DND-41 (cell line): ENCODE measurements around the gene MAPK10.
"Not testable (repeated sequence)": the region's sequence is repeated elsewhere in the genome, so short reads cannot be mapped to it uniquely, and the experiment has no call there.

Source experiments
- ATAC-seq: fragments of 200-7000 bp; cut with Tn5 transposase; 3 replicates; pipeline ENCODE4 v1.9.1; 2021; ENCODE audit warnings: low read depth; ENCODE audit not compliant: insufficient read depth
- DNase-seq: peaks from one replicate; pipeline ENCODE4 v3.0.0-alpha.2; 2020
- H2AFZ ChIP-seq: 2 replicates; pipeline ENCODE4 v1.6.0; 2012; ENCODE audit warnings: low read depth, low read length
- H3K27ac ChIP-seq: 2 replicates; pipeline ENCODE4 v1.5.1; 2012; ENCODE audit warnings: low read length, inconsistent platforms
- H3K27me3 ChIP-seq: fragments of 200-600 bp; sonication (generic); 2 replicates; pipeline ENCODE4 v1.6.0; 2012; ENCODE audit warnings: low read length, mild to moderate bottlenecking, inconsistent platforms; ENCODE audit not compliant: insufficient read depth, poor library complexity
- H3K36me3 ChIP-seq: 2 replicates; pipeline ENCODE4 v1.5.1; 2012; ENCODE audit warnings: low read length, inconsistent platforms; ENCODE audit not compliant: insufficient read depth
- H3K4me1 ChIP-seq: 2 replicates; pipeline ENCODE4 v1.5.1; 2012; ENCODE audit warnings: mild to moderate bottlenecking, low read length; ENCODE audit not compliant: insufficient read depth
- H3K4me2 ChIP-seq: 2 replicates; pipeline ENCODE4 v1.6.0; 2012; ENCODE audit warnings: mild to moderate bottlenecking, moderate library complexity, low read length, inconsistent platforms; ENCODE audit not compliant: insufficient read depth
- H3K4me3 ChIP-seq, 2 experiments: fragments of 200-600 bp in 1 of 2; shearing (Covaris generic) in 1 of 2; 2 replicates each; pipeline ENCODE4 v1.5.1; 2012 to 2016; ENCODE audit warnings: inconsistent platforms in 2 of 2, low read length in 2 of 2, mild to moderate bottlenecking in 2 of 2, low read depth in 1 of 2, moderate library complexity in 1 of 2
- H3K79me2 ChIP-seq: 2 replicates; pipeline ENCODE4 v1.6.0; 2012; ENCODE audit warnings: low read length, inconsistent platforms; ENCODE audit not compliant: insufficient read depth
- H3K9ac ChIP-seq: 2 replicates; pipeline ENCODE4 v1.6.0; 2012; ENCODE audit warnings: low read depth, mild to moderate bottlenecking, inconsistent platforms, low read length, moderate library complexity
- H3K9me3 ChIP-seq: 2 replicates; pipeline ENCODE4 v1.5.1; 2012; ENCODE audit warnings: low read length, moderate library complexity, mild to moderate bottlenecking, inconsistent platforms; ENCODE audit not compliant: insufficient read depth, severe bottlenecking
- H4K20me1 ChIP-seq: 2 replicates; pipeline ENCODE4 v1.6.0; 2012; ENCODE audit warnings: low read length; ENCODE audit not compliant: insufficient read depth
- CTCF ChIP-seq: IDR thresholded peaks from 2 replicates; pipeline ENCODE4 v1.5.1; 2012; ENCODE audit warnings: borderline replicate concordance, low read length, moderate library complexity, mild to moderate bottlenecking; ENCODE audit not compliant: poor library complexity, severe bottlenecking; ENCODE audit errors: extremely low read depth
- EZH2 ChIP-seq: IDR thresholded peaks from 3 replicates; pipeline ENCODE4 v1.6.1; 2012; ENCODE audit warnings: borderline replicate concordance, low read depth, mild to moderate bottlenecking, moderate library complexity, low read length, inconsistent platforms; ENCODE audit not compliant: severe bottlenecking

Gene MAPK10

GRCh38 chr4:86333236-86333635 lies 26.6 kb downstream of the MAPK10 start:
- no peak for DNase-seq
- no peak overlapping the region for H3K4me2 ChIP-seq
- no peak overlapping the region for H3K27ac ChIP-seq
- no peaks in the 10 kb centered on the region for H3K36me3 ChIP-seq
- no peaks in the 10 kb centered on the region for H3K4me1 ChIP-seq
- no peaks in the 10 kb centered on the region for H3K9me3 ChIP-seq
- no peaks in the 10 kb centered on the region for H3K27me3 ChIP-seq
- TF ChIP-seq CTCF: no peak
- no peak for TF ChIP-seq EZH2
- ATAC-seq: no peak
- no peak overlapping the region for H3K9ac ChIP-seq
- no peak overlapping the region for H2AFZ ChIP-seq
- H3K4me3 ChIP-seq: no peak overlapping the region
- H3K79me2 ChIP-seq: no peaks in the 10 kb centered on the region
- no peaks in the 10 kb centered on the region for H4K20me1 ChIP-seq

- H2AFZ ChIP-seq: no peak overlapping the region
- no peaks in the 10 kb centered on the region for H3K36me3 ChIP-seq
- no peaks in the 10 kb centered on the region for H3K4me1 ChIP-seq
- no peak overlapping the region for H3K27ac ChIP-seq
- no peak overlapping the region for H3K4me3 ChIP-seq
- TF ChIP-seq CTCF (no peak), EZH2 (no peak)
- H3K9me3 ChIP-seq: no peaks in the 10 kb centered on the region
- no peaks in the 10 kb centered on the region for H4K20me1 ChIP-seq
- no peaks in the 10 kb centered on the region for H3K27me3 ChIP-seq
- H3K4me2 ChIP-seq: no peak overlapping the region
- H3K79me2 ChIP-seq: no peaks in the 10 kb centered on the region
- H3K9ac ChIP-seq: no peak overlapping the region
- ATAC-seq (no peak), DNase-seq (no peak)
These were observed 28.7 kb downstream of the MAPK10 start for GRCh38 chr4:86330961-86331742.

GRCh38 chr4:86330411-86330810 lies 29.4 kb downstream of the MAPK10 start:
- not testable (repeated sequence) for H3K9ac ChIP-seq, H4K20me1 ChIP-seq, H3K4me2 ChIP-seq, H3K79me2 ChIP-seq, H3K36me3 ChIP-seq, H3K4me3 ChIP-seq, H3K27me3 ChIP-seq, H3K4me1 ChIP-seq, ATAC-seq, H2AFZ ChIP-seq, H3K9me3 ChIP-seq, H3K27ac ChIP-seq, DNase-seq

- H3K4me3 ChIP-seq: no peak overlapping the region
- no peak overlapping the region for H3K9ac ChIP-seq
- no peak overlapping the region for H2AFZ ChIP-seq
- no peak overlapping the region for H3K27ac ChIP-seq
- no peak overlapping the region for H3K4me2 ChIP-seq
- no peaks in the 10 kb centered on the region for H3K27me3 ChIP-seq
- no peaks in the 10 kb centered on the region for H3K79me2 ChIP-seq
- no peaks in the 10 kb centered on the region for H3K4me1 ChIP-seq
- H4K20me1 ChIP-seq: no peaks in the 10 kb centered on the region
- TF ChIP-seq EZH2 (no peak), CTCF (no peak)
- no peaks in the 10 kb centered on the region for H3K36me3 ChIP-seq
- DNase-seq (no peak), ATAC-seq (no peak)
- H3K9me3 ChIP-seq: no peaks in the 10 kb centered on the region
These were observed 30.4 kb downstream of the MAPK10 start for GRCh38 chr4:86329431-86329830.
